VCaP (cell line): ENCODE results near the gene ACAT2.
A peak's percentile ranks its signal among the peaks of the same experiment; 100 is the strongest.

Experiments
- H3K27ac ChIP-seq: fragments of 450-650 bp; 2 replicates; pipeline ENCODE4 v1.5.1; 2017
- TF ChIP-seq, protein P1 (sequence below): fragments of 450-650 bp; conservative IDR thresholded peaks from 2 replicates; pipeline ENCODE4 v1.5.1; 2017; ENCODE audit warnings: mild to moderate bottlenecking, moderate library complexity

ACAT2 gene

DNA sequence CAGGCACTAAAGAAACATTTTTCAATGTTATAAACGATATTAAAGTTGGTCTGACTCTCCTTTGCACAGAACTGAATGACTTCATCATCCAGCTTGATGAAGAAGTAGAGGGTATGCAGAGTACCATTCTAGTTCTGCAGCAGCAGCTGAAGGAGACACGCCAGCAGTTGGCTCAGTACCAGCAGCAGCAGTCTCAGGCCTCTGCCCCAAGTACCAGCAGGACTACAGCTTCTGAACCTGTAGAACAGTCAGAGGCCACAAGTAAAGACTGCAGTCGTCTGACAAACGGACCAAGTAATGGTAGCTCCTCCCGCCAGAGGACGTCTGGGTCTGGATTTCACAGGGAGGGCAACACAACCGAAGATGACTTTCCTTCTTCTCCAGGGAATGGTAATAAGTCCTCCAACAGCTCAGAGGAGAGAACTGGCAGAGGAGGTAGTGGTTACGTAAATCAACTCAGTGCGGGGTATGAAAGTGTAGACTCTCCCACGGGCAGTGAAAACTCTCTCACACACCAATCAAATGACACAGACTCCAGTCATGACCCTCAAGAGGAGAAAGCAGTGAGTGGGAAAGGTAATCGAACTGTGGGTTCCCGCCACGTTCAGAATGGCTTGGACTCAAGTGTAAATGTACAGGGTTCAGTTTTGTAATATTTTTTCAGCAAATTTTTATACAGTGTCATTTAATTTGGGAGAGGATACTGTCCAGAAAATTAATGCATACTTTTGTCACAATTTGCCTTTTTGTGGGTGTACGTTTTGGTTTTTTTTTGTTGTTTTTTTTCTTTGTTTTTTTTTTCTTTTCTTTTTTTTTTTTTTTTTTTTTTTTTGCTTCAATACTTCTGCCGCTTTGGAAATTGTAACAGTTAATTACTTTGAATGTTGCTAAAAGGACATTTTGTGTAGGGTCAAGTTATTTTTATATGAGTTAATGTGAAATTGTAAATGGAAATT, 6.6 kb upstream of the ACAT2 start:
- H3K27ac ChIP-seq: peak overlapping the region; percentile 79
- TF ChIP-seq, protein P1, sequence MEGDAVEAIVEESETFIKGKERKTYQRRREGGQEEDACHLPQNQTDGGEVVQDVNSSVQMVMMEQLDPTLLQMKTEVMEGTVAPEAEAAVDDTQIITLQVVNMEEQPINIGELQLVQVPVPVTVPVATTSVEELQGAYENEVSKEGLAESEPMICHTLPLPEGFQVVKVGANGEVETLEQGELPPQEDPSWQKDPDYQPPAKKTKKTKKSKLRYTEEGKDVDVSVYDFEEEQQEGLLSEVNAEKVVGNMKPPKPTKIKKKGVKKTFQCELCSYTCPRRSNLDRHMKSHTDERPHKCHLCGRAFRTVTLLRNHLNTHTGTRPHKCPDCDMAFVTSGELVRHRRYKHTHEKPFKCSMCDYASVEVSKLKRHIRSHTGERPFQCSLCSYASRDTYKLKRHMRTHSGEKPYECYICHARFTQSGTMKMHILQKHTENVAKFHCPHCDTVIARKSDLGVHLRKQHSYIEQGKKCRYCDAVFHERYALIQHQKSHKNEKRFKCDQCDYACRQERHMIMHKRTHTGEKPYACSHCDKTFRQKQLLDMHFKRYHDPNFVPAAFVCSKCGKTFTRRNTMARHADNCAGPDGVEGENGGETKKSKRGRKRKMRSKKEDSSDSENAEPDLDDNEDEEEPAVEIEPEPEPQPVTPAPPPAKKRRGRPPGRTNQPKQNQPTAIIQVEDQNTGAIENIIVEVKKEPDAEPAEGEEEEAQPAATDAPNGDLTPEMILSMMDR: no peak

DNA sequence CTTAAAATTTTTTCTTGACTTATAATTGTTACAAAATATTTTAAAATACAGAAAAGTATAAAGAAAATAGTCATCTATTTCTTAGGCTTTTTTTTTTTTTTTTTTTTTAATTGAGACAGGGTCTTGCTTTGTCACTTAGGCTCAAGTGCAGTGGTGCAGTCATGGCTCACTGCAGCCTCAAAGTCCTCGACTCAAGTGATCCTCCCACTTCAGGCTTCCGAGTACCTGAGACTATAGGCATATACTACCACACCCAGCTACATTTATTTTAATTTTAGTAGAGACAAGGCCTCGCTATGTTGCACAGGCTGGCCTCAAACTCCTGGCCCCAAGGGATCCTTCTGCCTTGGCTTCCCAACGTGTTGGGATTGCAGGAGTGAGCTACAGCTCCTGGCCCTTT, 5.3 kb upstream of the ACAT2 start:
- TF ChIP-seq, protein P1: no peak
- peak overlapping the region; percentile 79; the same call in 1 of the 2 replicates for H3K27ac ChIP-seq

DNA sequence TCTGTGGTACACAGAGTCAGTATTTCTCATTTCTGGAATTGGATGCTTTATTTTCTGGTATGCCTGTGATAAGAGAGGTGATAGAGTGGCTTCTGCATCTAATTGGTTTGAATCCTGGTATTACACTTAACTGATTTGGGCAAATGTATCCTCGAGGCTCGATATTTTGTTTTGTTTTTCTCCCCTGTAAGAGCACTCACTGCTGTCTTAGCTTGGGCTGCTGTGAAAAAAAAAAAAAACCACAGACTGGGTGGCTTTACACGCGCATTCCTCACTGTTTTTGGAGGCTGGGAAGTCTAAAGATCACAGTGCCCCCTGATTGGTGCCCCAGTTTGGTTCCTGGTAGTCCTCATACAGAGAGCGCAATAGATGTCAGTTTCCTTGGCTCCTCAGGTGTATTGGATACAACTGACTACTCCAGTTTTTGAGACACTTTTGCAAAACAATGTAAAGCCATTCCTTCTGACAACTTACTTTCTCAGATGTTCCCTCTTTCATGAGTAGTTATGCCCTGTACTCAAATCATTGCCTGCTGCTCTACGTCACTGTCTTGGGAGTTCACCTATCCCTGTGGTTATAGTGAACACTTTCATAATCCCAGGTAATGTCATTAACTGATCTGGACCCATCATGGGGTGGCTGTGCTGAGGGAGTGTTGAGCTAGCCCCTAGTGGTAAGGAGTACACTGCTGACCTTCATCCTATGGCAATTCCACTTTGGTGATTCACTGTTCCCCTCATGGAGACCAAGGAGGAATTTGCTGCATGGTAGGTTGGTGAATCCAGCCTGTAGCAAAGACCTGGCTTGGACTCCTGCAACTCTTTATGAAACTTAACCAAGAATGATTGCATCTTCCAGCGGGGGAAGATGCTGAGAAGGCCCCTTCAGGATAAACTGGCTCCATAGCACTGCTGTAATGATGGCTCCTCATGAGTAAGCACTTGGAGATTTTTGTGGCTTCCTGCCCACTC, 3.5 kb upstream of the ACAT2 start:
- peak overlapping the region; percentile 14 for H3K27ac ChIP-seq

DNA sequence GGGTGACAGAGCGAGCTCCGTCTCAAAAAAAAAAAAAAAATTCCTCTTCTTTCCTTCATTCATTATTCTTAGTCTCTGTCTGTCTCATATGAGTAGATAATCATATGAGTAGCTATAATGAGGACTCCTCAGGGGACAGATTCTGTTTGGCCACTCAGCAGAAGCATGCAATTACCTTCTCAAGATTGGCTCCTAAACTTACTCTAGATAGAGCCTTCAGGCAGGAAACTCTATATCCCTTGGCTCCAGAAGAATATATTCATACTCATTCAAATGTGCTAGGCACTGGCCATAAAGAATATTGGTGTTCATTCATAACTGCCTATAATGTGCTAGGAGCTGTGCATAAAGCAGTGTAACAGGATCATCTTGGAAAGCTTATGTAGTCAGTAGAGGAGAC, 2.2 kb upstream of the ACAT2 start:
- H3K27ac ChIP-seq: peak overlapping the region; percentile 94
- TF ChIP-seq, protein P1: no peak

More for the DNA sequence above, 3.5 kb upstream of the ACAT2 start:
- TF ChIP-seq, protein P1: no peak

DNA sequence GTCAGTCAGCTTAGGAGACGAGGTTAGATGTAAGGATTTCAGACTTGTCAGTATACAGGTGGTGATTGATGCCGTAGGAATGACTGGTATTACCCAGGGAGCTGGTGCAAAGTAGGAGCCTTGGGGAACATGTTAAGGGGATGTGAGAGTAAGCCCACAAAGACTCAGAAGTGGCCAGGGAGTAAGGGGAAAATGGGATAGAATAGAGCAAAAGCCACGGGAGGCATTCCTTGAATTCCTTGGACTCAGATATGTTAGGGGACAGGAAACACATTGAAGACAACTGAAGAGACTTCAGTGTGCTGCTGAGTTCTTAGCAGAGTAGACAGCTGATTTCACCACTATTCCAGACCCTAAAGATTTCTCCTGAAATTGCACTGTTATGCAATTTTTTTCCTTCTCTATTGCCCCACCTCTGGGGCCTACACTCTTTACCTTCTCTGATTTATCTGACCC, 1.2 kb upstream of the ACAT2 start:
- TF ChIP-seq, protein P1: no peak
- peak overlapping the region; percentile 94 for H3K27ac ChIP-seq

DNA sequence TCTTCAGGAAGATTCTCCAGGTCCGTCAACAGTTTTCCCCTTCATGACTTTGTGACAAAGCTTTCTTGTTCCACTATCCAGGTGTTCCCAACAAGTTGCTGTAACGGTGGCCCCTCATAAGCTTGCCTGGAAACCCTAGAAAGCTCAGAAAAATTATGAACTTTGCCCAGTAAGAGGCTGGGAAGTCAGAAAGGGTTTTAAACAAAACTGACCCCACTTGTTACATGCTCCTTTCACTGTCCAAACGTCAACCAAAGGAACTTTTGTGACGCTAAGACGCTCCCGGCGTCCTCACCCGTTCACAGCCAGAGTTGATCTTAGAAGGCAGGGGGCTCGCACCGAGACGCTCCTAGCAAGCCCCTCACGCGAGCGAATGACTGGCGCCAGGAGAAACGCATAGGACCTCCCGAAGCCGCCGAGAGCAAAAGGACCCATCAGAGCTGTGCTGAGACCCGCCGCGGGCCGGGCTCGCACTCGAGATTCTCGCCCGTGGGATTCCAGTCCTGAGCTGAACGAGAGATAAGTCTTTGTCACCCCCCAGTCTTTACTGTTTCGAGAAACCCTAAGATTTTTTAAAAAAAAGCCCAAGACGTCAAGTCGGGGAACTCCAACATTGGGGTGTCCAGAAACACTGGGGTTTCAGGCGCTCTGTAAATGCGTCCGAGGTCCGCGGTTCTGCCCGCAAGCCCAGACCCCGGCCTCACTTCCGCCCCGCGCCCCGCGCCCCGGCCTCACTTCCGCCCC, 544 bp upstream of the ACAT2 start:
- TF ChIP-seq, protein P1: no peak
- peak overlapping the region; percentile 94 for H3K27ac ChIP-seq
